Nucleus accumbens (tissue), 56 donors: ENCODE measurements around the gene DIS3L2.

Experiments used
- DNase-seq, 56 donors: peaks; one replicate each; lab custom pipeline; 2025; lab: John Stamatoyannopoulos, UW

The DIS3L2 gene

DNA sequence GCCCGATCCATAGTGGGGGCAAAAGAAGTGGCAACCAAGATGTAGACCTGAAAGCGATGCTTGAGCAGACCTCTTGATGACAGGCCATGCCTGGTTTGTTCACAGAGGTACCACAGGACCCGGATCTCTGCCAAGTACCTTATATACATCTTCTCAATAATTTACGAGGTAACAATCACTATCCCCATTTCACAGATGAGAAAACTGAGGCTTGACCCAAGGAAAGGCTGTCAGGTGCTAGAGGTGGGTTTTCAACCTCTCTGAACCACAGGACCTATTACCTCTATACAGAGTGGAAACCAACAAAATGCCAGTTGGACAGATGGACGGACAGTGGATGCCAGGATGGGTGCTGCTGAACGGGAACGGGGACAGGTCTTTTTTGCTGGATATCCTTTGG is 13.8 kb upstream of the DIS3L2 start:
- DNase-seq, result no peak

GRCh38 chr2:231951452-231952035 is 10.0 kb upstream of the DIS3L2 start:
- no peak for DNase-seq

- DNase-seq, result no peak
Measured at GRCh38 chr2:231955758-231956472, 5.6 kb upstream of the DIS3L2 start.

GRCh38 chr2:231957913-231958763 is 3.4 kb upstream of the DIS3L2 start:
- no peak for DNase-seq

GRCh38 chr2:231960810-231961348 is 634 bp upstream of the DIS3L2 start:
- peak in 2 of 56 donors; percentile 14 to 44 for DNase-seq

- no peak for DNase-seq
Measured at GRCh38 chr2:231965102-231965501, 3.6 kb downstream of the DIS3L2 start.

GRCh38 chr2:231966886-231967285 is 5.4 kb downstream of the DIS3L2 start:
- DNase-seq, result no peak

GRCh38 chr2:231968820-231969219 is 7.3 kb downstream of the DIS3L2 start:
- DNase-seq, result no peak

DNA sequence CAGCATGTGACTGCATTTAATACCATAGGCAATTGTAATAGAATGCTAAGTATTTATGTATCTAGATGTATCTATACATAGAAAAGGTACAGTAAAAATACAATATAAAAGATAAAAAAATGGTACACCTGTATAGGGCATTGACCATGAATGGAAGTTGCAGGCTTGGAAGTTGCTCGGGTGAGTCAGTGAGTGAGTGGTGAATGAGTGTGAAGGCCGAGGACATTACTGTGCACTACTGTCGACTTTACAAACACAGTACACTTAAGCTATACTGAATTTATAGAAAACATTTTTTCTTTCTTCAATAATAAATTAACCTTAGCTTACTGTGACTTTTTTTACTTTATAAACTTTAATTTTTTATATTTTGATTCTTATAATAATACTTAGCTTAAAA is 8.9 kb downstream of the DIS3L2 start:
- no peak for DNase-seq

DNA sequence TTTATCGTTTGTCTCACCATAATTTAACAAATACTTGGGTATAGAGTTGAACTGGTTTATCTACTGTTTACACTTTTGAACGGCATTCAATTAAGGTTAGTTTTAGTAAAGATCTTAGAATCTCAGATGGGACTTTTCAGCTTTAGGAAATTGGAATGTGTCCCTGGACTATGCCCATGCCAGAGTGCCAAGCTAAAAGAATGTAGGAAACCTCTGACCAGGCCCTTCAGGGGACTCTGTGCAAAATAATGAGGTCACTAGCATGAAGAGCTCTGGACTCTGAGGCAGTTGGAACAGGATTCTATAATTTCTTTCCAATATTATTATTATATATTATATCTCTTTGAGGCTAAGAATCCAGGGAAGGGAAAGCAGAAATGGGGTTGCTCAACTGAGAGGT is 13.5 kb downstream of the DIS3L2 start:
- DNase-seq, result no peak

GRCh38 chr2:231977430-231977829 is 15.9 kb downstream of the DIS3L2 start:
- DNase-seq, result no peak

DNA sequence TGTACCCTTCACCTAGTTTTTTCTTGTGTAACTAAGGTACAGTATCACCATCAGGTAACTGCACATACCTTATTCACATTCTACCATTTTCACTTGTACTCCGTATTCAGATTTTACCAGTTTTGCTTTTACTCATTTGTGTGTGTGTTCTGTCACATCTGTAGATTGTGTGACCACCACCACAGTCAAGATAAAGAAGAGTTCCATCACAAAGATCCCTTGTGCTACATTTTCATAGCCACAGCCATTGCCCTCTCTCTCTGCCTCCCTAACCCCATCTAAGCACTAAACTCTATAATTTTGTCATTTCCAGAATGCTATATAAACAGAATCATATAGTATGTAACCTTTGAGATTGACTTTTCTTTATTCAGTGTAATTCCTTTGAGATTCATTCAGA is 23.5 kb downstream of the DIS3L2 start:
- no peak for DNase-seq

DNA sequence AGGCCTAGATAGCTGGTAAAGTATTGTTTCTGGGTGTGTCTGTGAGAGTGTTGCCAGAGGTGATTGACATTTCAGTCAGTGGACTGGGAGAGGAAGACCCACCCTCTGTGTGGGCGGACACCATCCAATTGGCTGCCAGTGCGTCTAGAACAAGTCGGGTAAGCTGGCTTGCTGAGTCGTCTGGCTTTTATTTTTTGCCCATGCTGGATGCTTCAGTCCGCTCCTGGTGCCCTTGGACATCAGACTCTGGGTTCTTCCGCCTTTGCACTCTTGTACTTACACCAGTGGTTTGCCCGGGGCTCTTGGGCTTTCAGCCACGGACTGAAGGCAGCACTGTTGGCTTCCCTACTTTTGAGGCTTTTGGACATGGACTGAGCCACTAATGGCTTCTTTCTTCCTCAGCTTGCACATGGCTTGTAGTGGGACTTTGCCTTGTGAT is 24.3 kb downstream of the DIS3L2 start:
- peak in 1 of 56 donors; percentile 6 for DNase-seq

GRCh38 chr2:231987124-231987727 is 25.7 kb downstream of the DIS3L2 start:
- DNase-seq, result no peak

DNA sequence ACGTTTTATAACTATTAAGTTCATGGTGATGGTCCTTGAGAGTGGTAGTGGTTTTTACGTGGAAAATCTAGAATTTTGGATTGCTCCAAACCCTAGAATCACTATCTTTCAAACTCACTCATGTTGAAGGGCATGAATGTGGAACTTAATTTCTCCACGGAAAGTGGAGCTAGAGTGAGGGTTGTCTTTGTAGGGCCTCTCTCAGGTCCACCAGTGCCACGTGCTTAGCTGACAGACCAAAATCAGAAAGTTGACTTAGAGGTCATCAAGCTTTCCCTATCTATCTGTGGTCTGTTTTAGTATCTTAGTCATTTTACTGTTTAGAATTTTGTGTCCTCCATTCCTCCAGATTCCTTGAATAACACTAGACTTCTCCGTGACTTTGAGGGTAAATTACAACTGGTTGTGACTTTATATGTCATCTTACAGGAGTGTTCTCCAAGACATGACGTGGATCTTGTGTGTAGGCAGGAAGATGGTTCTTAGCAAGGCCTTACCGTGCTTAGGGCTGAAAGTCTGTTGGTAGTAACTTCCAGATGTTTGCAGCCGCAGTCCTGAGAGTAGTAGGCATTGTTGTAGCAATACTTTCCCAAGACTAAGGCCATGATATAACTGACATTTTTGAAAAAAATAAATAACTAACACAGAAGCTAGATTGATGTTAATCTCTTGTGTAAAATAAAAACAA is 26.8 kb downstream of the DIS3L2 start:
- no peak for DNase-seq

DNA sequence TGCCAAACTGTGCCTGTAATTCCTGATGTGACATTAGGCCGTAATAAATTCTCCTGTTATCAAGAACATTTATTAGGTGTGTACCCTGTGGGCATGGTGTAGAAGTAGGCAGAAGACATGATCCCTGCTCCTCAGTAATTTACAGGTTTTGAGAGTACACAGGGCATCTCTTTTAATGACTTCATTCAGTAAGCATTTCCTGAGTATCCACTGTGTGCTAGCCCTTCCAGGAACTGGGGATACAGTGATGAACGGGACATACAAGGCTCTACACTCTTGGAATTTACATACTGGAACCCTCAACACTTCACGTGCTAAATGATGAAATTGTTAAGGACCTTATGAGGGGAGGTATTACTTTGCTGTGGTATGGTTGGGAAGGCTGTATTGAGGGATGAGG is 30.2 kb downstream of the DIS3L2 start:
- no peak for DNase-seq

GRCh38 chr2:231992888-231993287 is 31.4 kb downstream of the DIS3L2 start:
- DNase-seq, result no peak

DNA sequence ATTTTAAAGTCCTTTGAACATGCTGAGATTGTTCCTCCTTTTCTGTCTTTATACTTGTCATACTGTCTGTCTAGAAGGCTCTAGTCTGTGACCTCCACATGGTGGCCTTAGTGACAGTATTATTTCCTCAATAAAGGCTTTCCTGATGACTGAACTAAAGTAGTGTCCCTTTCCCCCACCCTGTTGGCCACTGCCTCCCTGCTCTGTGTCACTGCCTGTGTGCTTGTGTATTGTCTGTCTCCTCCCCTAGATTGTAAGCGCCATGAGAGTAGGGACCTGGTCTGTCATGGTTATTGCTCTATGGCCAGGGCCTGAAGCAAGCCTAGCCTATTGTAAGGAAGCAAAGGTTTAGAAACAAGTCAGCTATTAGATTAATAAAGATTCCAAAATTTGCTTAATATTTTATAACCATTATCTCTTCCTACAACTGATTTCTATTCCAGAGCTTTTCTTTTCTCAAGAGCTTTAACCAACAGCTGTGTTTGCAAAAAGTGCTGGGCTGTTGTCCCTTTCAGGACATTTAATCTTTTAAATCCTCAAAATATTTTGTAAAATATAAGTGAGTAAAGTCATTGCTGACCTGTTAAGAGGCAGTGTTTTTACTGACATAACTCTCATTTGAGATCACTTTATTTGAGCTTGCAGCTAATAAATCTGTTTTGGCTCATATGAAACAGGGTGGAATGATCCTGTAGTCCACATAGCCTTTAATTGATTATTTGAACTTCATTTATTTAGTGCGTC is 35.5 kb downstream of the DIS3L2 start:
- DNase-seq, result no peak

DNA sequence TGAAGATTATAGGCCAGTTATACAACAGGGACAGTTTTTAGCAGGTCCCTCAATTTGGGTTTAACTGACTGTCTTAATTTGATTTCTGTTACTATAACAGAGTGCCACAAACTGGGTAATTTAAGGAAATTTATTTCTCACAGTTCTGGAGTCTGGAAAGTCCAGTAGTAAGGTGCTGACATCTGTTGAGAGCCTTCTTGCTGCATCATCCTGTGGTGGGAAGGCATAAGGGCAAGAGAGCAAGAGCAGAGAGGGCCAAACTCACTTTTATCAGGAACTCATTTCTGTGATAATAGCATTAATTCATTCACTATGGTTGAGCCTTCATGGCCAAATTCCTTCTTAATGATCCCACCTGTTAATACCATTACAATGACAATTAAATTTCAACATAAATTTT is 36.5 kb downstream of the DIS3L2 start:
- no peak for DNase-seq

DNA sequence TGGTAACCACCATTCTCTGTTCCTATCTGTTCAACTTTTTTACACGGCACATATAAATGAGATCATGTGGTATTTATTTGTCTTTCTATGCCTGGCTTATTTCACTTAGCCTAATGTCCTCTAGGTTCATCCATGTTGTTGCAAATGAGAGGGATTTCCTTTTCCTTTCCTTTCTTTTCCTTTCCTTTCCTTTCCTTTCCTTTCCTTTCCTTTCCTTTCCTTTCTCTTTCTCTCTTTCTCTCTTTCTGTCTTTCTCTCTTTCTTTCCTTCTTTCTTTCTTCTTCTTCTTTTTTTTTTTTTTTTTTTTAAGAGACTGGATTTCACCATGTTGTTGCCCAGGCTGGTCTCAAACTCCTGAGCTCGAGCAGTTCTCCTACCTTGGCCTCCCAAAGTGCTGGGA is 38.9 kb downstream of the DIS3L2 start:
- DNase-seq, result no peak
